ENCODE data around the gene CTIF.
"Not testable (repeated sequence)": the region's sequence is repeated elsewhere in the genome, so short reads cannot be mapped to it uniquely, and the experiment has no call there.

The CTIF gene

GRCh38 chr18:48868468-48869466, 329.9 kb downstream of the CTIF start:
- no peak for DNase-seq (ENCODE audit: low spot score)

DNA sequence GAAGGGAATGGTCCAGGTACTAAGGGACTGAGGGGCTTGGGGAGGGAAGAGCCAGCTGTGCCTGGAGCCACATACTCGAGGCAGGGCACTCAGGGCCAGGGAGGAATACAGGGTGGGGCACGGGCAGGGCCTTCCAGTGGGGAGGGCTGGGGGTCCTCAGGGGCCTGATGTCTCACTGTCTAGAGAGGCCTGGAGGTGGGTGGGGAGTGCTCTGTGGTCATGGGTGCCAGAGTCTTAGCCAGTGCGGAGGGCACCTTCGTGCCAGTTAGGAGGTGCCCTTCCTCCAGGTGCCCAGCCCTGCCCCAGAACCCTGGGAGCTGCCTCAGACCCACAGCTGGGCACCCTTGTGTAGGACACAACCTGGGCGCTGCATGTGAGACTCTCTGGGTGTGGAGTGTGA, 330.8 kb downstream of the CTIF start:
- no peak for DNase-seq (ENCODE audit: low spot score)

- not testable (repeated sequence) for DNase-seq (ENCODE audit: low spot score)
These were observed 332.1 kb downstream of the CTIF start for GRCh38 chr18:48870926-48871325.

DNA sequence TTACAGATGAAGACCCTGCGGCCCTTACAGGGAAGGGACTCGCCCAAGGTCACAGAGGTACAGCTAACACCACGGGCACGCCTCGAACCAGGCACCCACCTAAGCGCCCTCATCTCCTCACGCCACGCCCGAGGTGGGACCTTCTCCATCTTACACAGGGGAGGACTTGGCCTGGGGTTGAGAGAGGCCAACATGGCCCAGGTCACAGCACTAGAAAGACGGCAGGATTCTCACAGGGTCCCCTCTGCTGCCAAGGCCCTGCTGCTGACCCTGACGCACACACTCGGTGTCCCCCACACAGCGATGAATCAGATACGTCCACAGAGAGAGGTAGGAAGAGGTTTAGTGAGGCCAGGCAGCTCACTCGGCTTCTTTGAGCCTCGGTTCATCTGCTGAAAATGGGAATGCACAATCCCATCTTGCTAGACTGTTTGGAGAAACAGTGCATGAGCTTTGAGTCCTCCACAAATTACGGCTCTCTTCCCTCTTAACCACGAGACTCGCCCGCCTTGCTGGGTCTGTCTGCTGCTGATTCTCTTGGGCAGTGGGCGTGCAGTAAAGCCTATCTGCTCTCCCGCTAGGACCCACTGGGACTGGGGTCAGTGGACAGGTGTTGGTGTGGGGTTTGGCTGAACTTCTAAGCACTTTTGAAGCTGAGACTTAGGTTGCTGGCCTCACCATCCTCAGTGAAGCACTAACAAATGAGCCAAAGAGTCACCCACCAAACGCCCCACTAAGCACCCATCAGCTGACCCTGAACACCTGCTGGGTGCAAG, 332.7 kb downstream of the CTIF start:
- no peak for DNase-seq (ENCODE audit: low spot score)

- DNase-seq (ENCODE audit: low spot score), result no peak
These were observed 333.7 kb downstream of the CTIF start for GRCh38 chr18:48872234-48873145.

DNA sequence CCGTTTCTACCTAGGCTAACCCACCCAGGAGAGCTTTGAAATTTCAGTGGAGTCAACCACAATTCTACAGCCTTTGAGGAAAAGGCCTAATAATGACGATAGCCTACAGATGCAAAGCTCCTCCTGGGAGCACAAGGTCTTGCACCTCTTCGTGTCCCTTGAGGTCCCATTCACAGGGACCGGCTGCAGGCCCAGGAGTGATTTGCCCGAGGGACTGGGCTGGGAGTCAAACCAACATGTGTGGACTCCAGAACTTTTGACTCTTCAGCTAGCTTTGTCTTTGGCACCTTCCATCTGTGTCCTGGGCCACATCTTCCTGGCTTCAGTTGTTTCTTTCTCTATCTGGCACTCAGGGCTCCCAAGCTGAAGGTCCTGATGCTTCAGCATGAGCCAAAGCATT, 335.4 kb downstream of the CTIF start:
- no peak for DNase-seq (ENCODE audit: low spot score)

- no peak for DNase-seq (ENCODE audit: low spot score)
These were observed 335.9 kb downstream of the CTIF start for GRCh38 chr18:48874701-48875162.

DNA sequence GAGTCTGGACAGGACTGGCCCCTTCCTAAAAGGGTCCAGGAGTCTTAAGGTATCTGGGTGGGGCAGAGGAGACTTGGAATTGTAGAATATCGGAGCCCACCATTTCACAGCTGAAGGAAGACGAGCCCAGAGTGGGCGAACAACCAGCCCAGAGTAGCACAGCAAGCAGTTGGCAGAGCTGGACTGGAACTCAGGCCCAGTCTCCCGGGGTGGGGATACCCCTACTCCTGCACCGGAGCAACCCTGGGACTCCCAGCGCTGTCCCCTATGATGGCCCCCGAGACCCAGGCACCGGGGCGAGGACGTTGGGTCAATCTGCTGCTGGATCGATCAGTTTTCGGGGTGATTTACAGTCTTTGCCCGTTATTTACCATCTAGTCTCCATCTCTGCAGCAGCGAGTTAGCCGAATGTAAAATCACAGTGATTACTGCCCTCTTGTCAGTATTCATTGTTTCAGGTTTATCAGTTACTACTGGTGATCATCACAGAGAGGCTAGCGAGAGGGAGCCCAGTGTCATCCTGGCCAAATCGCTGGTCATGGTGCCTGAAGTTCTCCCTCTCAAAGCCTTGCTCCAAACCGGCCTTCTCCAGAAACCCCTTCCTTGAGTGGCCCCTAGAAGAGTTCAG, 336.6 kb downstream of the CTIF start:
- no peak for DNase-seq (ENCODE audit: low spot score)

- no peak for DNase-seq (ENCODE audit: low spot score)
These were observed 337.2 kb downstream of the CTIF start for GRCh38 chr18:48875942-48876511.

- no peak for DNase-seq (ENCODE audit: low spot score)
These were observed 337.8 kb downstream of the CTIF start for GRCh38 chr18:48876590-48876989.

- no peak for DNase-seq (ENCODE audit: low spot score)
These were observed 339.1 kb downstream of the CTIF start for GRCh38 chr18:48877941-48878340.

GRCh38 chr18:48878471-48878870, 339.6 kb downstream of the CTIF start:
- no peak for DNase-seq (ENCODE audit: low spot score)

- DNase-seq (ENCODE audit: low spot score), result no peak
These were observed 340.2 kb downstream of the CTIF start for GRCh38 chr18:48879008-48879431.

DNA sequence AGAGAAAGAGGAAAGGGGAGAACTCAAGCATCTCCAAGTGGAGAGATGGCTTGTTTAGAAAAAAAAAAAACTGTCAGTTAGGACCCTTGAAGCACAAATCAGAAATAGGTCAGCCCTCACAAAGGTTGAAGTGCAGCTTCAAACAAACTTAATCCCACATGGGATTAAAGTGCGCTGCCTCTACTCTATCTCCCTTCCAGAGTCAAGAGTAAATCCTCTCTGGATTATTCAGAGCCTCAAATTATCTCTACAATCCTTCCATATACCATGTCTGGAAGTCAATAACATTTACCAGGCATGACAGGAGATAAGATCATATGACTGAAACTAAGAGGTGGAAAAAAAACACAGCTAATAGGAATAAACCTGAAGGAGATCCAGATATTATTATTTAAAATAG, 342.1 kb downstream of the CTIF start:
- no peak for DNase-seq (ENCODE audit: low spot score)

DNA sequence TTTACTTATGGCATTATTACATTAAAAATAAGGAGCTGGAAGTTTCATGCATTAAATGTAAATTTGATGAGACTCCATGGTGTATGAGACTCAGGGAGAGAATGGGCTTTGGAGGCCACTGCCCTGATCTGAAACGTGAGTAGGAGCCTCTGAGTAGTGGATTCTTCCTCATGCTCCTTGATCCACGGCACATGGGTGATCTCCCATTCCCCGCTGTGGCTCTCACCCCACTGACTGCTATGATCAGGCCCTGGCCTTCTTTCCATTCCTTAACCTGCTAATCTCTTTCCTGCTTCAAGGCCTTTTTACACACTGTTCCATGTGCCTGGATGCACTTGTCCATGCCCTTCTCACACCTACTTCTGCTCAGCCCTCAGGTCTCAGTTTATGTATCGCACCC, 343.5 kb downstream of the CTIF start:
- DNase-seq (ENCODE audit: low spot score), result no peak

- no peak for DNase-seq (ENCODE audit: low spot score)
These were observed 345.5 kb downstream of the CTIF start for GRCh38 chr18:48884306-48884705.

- no peak for DNase-seq (ENCODE audit: low spot score)
These were observed 345.9 kb downstream of the CTIF start for GRCh38 chr18:48884771-48885170.

- DNase-seq (ENCODE audit: low spot score), result no peak
These were observed 346.6 kb downstream of the CTIF start for GRCh38 chr18:48885266-48885923.

GRCh38 chr18:48885924-48886400, 347.1 kb downstream of the CTIF start:
- DNase-seq (ENCODE audit: low spot score), result no peak
